HG02642 (cell line): ENCODE measurements around the gene HTRA3.

Experiments
- ATAC-seq: cut with Tn5 transposase; IDR thresholded peaks from one replicate; pipeline ENCODE4 v1.9.1; 2021; ENCODE audit warnings: mild to moderate bottlenecking; ENCODE audit not compliant: unreplicated experiment, poor library complexity

The HTRA3 gene

GRCh38 chr4:8351931-8352367, 82.4 kb downstream of the HTRA3 start:
- no peak for ATAC-seq

DNA sequence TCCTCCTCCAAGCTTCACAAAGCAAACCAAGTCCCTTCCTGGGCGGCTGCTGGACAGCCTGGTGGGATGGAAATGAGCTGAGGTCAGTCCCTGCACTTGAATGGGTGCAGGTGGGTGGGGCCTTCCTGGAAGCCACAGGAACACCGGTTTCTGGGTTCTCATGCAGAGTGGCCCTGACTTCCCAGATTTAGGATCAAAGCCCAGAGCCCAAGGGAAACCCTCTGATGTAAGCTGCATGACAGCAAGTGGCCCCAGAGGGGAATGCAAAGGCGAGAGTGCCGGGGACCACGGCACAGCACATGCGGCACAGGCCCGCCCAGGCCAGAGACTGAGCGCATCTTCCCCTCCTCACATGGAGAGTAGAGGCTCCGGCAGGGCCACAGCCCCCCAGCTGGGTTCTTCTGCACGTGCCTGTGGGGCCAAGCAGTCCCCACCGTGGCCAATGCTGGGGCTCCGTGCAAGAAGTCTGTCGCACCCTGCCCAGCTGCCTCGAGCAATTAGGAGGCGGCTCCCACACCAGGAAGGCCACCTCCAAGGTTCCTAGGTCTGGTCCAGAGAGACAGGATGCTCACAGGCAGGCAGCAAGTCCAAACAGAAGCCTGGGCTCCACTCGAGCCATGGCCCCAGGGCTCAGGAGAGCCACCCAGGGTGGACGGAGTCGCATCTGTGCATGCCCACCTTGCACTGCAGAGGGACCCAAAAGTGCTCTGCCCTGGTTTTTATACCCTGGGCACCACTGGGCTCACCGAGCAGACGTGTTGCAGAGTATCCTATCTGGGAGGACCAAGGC, 83.0 kb downstream of the HTRA3 start:
- no peak for ATAC-seq

- ATAC-seq = no peak
These were observed 83.7 kb downstream of the HTRA3 start for GRCh38 chr4:8353158-8353669.

DNA sequence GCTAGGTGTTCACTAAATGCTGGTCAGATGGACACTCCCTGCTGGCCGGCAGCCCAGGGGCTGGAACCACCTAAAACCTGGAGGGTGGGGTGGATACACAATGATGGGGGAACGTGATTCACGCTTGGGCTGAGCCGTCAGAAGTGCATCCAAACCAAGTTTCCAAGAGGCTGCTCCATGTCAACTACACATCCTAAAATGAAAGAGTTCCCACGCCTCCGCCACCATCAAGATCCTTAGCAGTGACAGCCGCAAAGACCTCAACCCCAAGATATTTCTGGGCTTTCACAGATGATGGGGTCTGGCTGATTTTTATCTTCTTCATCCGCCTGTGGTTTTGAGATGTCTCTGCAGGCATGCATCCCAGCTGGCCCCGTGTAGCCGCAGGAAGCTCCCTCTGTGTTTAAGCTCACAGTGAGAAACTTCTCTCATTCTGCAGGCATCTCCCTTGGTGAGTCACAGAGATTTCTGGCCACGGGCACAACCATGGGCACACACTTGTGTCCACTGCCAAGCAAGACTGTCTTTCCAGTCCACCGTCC, 84.4 kb downstream of the HTRA3 start:
- ATAC-seq = no peak

DNA sequence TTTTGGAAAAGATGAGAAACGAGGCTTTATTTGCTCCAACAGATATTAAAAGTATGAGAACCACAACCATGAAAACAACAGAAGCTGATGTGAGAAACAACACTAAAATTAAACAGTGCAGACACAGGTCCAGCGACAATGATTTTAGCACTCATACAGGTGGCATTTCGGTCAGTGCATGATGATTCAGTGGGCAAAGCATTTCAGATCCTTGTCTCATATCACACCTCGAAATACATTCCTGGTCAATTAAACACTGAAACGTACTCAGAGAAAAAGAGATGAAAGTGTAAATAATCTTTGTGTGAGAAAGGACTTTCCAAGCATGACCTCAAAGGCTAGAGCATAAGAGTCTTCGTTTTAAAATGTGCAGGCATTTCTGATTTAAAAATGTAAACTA, 85.8 kb downstream of the HTRA3 start:
- no peak for ATAC-seq

DNA sequence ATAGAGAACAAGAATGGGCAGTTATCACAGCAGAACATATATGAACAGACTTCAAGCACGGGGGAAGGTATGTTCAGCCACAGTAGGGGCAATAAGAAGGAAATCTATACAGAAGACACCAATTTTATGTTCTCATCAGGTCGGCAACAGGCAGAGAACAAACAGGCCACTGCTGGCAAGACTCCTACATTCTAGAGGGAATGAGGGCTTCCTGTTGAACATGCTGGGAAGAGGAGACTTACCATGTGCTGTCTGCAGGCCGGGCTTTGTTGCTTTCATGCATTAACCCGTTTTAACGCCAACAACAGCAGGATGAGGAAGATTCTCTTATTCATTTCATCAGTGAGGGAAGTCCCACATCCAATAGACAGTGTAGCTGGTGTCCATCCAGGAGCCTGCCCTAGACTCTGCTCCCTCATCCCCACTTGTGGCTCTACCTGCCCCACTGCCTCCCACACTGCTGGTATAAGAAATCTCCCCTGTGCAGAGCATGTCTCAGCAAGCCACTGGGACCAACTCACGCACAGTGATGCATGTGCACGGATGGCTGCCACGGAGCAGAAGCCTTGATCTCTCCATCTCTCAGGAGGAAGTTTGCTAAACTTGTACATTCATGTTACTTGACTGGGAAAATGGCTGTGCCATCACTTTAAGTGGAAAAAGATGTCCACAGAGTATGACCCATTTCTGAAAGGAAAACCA, 86.5 kb downstream of the HTRA3 start:
- ATAC-seq = no peak
